GM23248 (cell line): ENCODE data around the gene PIK3CD.

Source experiments
- EZH2 ChIP-seq: fragments of 200-600 bp; sonication (generic); IDR thresholded peaks from 2 replicates; pipeline ENCODE4 v1.6.1; 2018; ENCODE audit warnings: antibody characterized with exemption, mild to moderate bottlenecking; ENCODE audit not compliant: insufficient read depth, poor library complexity, severe bottlenecking
- EZH2phosphoT487 ChIP-seq: fragments of 200-600 bp; sonication (generic); IDR thresholded peaks from 2 replicates; pipeline ENCODE4 v1.6.1; 2018; ENCODE audit warnings: antibody characterized with exemption, moderate library complexity, mild to moderate bottlenecking, low read depth; ENCODE audit not compliant: insufficient read depth

GRCh38 chr1:9612162-9612845 lies 39.2 kb upstream of the PIK3CD start:
- TF ChIP-seq EZH2 (no peak), EZH2phosphoT487 (no peak)
